ENCODE measurements around the gene POMT2. TPM values are rescaled to one million over a fixed set of nuclear protein-coding genes. Genes with fewer than 3 reads are reported as not detected.

POMT2 gene
- total RNA-seq, 2 experiments from 2014 or later: 5.9 to 31.4 TPM

GRCh38 chr14:77249286-77249685 is 71.4 kb downstream of the POMT2 start:
- DNase-seq (ENCODE audit: low spot score): no peak
- no peak overlapping the region for H3K27ac ChIP-seq (ENCODE audit: low read depth, low read length, poor library complexity, severe bottlenecking)
- intact Hi-C loops (cut with micrococcal nuclease; ENCODE audit: unreplicated experiment): no loop called here
- H3K36me3 ChIP-seq (ENCODE audit: insufficient read depth, low read length): no peaks in the 10 kb centered on the region
- no peak overlapping the region for H3K4me2 ChIP-seq (ENCODE audit: low read length)
- no peak overlapping the region for H2AFZ ChIP-seq (ENCODE audit: low read length)
- POLR2A ChIA-PET: no interaction called here
- H3K79me2 ChIP-seq (ENCODE audit: insufficient read depth, low read depth, low read length): no peaks in the 10 kb centered on the region
- H3K4me3 ChIP-seq (ENCODE audit: low read depth, low read length, poor library complexity, severe bottlenecking): no peak overlapping the region
- H3K9me3 ChIP-seq (ENCODE audit: low read length): no peaks in the 10 kb centered on the region
- BruUV-seq (replicated peaks): no TSS peak
- CTCF ChIA-PET (ENCODE audit: unreplicated experiment): no interaction called here
- H3K4me1 ChIP-seq (ENCODE audit: insufficient read depth, low read length, poor library complexity, severe bottlenecking): peaks cover 4% of the 10 kb centered on the region
- H4K20me1 ChIP-seq (ENCODE audit: insufficient read depth, low read length): no peaks in the 10 kb centered on the region
- no peak for TF ChIP-seq CTCF (conservative IDR thresholded peaks at IDR 0.05; ENCODE audit: low read length)
- no peak for TF ChIP-seq EZH2phosphoT487 (IDR thresholded peaks at IDR 0.05; ENCODE audit: borderline replicate concordance, low read depth, low read length)
- no peaks in the 10 kb centered on the region for H3K9me2 ChIP-seq (ENCODE audit: insufficient read depth, low read length)

GRCh38 chr14:77248666-77249065 is 72.0 kb downstream of the POMT2 start:
- no peak overlapping the region for H3K4me3 ChIP-seq (ENCODE audit: low read depth, low read length, poor library complexity, severe bottlenecking)
- H3K27ac ChIP-seq (ENCODE audit: low read depth, low read length, poor library complexity, severe bottlenecking): no peak overlapping the region
- H3K9me3 ChIP-seq (ENCODE audit: low read length): no peaks in the 10 kb centered on the region
- peaks cover 10% of the 10 kb centered on the region for H3K4me1 ChIP-seq (ENCODE audit: insufficient read depth, low read length, poor library complexity, severe bottlenecking)
- POLR2A ChIA-PET: no interaction called here
- intact Hi-C loops (cut with micrococcal nuclease; ENCODE audit: unreplicated experiment): no loop called here
- no peak for DNase-seq (ENCODE audit: low spot score)
- no TSS peak for BruUV-seq (replicated peaks)
- CTCF ChIA-PET (ENCODE audit: unreplicated experiment): no interaction called here
- no peak overlapping the region for H3K4me2 ChIP-seq (ENCODE audit: low read length)
- H3K9me2 ChIP-seq (ENCODE audit: insufficient read depth, low read length): no peaks in the 10 kb centered on the region
- no peaks in the 10 kb centered on the region for H3K36me3 ChIP-seq (ENCODE audit: insufficient read depth, low read length)
- TF ChIP-seq CTCF (conservative IDR thresholded peaks at IDR 0.05; ENCODE audit: low read length): no peak
- TF ChIP-seq EZH2phosphoT487 (IDR thresholded peaks at IDR 0.05; ENCODE audit: borderline replicate concordance, low read depth, low read length): no peak
- no peaks in the 10 kb centered on the region for H3K79me2 ChIP-seq (ENCODE audit: insufficient read depth, low read depth, low read length)
- no peaks in the 10 kb centered on the region for H4K20me1 ChIP-seq (ENCODE audit: insufficient read depth, low read length)
- H2AFZ ChIP-seq (ENCODE audit: low read length): no peak overlapping the region

- intact Hi-C loops (cut with micrococcal nuclease; ENCODE audit: unreplicated experiment): no loop called here
- H3K36me3 ChIP-seq (ENCODE audit: insufficient read depth, low read length): no peaks in the 10 kb centered on the region
- H2AFZ ChIP-seq (ENCODE audit: low read length): no peak overlapping the region
- peaks cover 29% of the 10 kb centered on the region for H3K4me1 ChIP-seq (ENCODE audit: insufficient read depth, low read length, poor library complexity, severe bottlenecking)
- H3K4me3 ChIP-seq (ENCODE audit: low read depth, low read length, poor library complexity, severe bottlenecking): no peak overlapping the region
- DNase-seq (ENCODE audit: low spot score): no peak
- H3K9me2 ChIP-seq (ENCODE audit: insufficient read depth, low read length): no peaks in the 10 kb centered on the region
- no peak for TF ChIP-seq CTCF (conservative IDR thresholded peaks at IDR 0.05; ENCODE audit: low read length)
- no peak for TF ChIP-seq EZH2phosphoT487 (IDR thresholded peaks at IDR 0.05; ENCODE audit: borderline replicate concordance, low read depth, low read length)
- ChIA-PET POLR2A (no interaction called here), CTCF (ENCODE audit: unreplicated experiment) (no interaction called here)
- H3K9me3 ChIP-seq (ENCODE audit: low read length): no peaks in the 10 kb centered on the region
- H3K27ac ChIP-seq (ENCODE audit: low read depth, low read length, poor library complexity, severe bottlenecking): no peak overlapping the region
- H3K79me2 ChIP-seq (ENCODE audit: insufficient read depth, low read depth, low read length): no peaks in the 10 kb centered on the region
- BruUV-seq (replicated peaks): no TSS peak
- no peak overlapping the region for H3K4me2 ChIP-seq (ENCODE audit: low read length)
- H4K20me1 ChIP-seq (ENCODE audit: insufficient read depth, low read length): no peaks in the 10 kb centered on the region
Measured at GRCh38 chr14:77246784-77247183, 73.9 kb downstream of the POMT2 start.
